GM19193 (cell line): ENCODE data around the gene MTCL1.

ENCODE experiments used
- POLR2A ChIP-seq: IDR thresholded peaks from 4 replicates; pipeline ENCODE4 v1.6.1; 2011; ENCODE audit not compliant: insufficient read depth, insufficient read length; ENCODE audit errors: extremely low read depth

Gene MTCL1

DNA sequence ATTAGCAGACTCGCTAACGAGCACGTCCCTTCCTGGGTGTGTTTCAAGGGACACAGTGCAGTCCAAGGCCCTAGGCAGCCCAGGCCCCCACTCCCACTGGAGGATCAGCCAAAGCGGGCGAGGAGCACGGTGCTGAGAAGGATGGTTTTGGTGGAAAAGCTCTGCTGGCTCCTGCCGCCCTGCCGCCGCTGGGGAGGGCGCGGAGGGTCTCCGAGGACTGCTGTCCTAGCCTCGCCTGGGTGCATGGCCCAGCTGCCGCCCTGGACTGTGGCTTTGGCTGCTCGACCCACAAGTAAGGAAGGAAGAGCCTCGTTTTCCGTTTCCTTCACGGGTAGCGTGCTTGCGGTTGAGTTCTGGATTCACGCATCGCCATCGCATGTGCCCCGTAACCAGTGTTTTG lies 79.9 kb downstream of the MTCL1 start:
- TF ChIP-seq POLR2A, result no peak

DNA sequence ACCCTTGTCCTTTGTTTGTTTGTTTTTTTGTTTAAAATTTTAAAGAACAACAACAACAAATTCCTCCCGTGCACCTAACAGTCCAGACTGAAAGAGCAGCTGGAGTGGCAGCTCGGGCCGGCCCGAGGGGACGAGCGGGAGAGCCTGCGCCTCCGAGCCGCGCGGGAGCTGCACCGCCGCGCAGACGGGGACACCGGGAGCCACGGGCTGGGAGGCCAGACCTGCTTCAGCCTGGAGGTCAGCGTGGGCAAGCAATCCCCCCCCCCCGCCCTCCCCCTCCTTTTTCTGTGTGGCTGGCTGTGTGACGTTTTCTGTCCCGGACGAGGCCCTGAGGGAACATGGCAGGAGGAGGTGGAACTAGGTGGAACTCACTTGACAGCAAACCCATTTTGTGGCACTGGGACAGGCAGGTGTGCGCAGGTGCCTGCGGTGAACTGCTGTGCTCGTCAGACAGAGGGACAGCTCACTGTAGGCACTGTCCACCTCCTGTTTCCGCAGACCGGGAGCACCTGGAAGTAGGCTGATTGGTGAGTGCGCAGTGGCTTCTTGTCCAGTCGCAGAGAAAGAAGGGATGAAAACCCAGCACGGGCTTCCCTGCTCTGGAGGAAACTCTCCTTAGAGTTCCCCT lies 80.6 kb downstream of the MTCL1 start:
- TF ChIP-seq POLR2A, result no peak

GRCh38 chr18:8786483-8787370 lies 81.4 kb downstream of the MTCL1 start:
- TF ChIP-seq POLR2A, result no peak

DNA sequence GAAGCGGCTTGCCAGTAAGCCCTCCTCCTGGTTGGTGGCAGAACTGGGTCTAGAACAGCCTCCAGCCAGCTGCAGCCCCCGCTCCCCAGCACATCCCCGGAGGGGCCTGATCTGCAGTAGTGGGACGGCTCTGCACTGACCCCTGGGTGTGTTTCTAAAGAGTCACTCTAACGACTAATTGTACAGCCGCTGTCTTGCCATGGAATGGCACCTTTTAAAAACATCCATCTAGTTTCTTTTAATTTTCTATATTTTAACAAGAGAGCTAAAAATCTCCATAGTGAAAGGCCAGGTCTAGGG lies 82.0 kb downstream of the MTCL1 start:
- TF ChIP-seq POLR2A, result no peak

DNA sequence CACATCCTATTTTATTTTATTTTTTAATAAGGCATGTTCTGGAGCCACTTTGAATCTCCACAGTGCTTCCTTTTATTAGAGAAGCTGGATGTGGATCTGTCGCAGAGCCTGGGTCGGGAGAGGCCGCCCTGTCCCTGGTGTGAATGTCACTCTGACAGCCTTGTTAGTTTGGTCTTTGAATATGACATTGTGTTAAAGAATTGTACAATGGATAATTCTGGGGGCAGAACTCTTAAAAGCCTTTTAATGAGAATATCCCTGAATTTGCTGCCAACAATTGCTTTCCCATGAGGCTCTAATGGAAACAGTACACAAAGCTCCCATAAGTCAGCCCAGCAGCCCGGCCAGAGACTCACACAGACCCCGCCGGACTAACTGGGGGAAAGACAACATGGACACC lies 82.4 kb downstream of the MTCL1 start:
- TF ChIP-seq POLR2A, result no peak

DNA sequence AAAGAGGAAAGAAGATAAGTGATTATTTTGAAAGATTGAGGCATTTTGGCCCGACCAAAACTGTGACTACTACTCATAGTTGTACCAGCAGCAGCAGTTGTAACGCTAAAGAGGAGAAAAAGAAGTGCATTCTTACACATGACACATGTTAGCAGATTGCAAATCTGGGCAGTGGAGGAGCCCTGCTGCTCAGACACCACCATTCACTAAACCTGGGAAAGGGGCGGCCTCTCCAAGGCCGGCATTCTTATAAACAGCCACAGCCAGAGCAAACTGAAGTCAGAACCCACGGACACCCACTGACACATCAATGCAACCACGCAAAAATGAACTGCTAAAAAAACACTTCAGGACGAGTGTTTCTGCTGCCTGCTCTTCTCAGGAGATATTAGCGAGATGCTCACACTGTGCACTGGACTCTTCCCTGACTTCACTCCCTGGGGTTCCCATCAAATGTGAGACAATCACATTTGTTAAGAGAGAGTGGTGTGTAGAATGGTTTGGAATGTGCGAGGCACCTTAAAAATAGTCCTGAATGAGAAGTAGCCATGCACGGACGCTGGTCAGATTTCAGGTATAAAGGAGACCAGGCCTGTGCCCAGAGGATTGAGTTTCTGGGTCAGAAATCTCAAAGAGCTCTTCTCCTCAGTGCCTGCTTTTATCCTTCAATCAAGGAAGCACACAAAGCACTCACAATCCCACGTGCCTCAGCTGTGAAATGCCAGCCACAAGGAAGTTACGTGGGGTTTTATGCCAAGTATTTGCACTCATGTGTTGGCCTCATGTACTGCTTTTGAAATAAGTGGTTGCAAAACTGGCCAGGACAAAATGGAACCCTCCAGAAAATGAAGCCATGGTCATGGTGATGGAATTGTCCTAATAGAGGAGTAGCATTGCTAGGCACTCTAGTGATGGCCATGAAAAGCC lies 83.4 kb downstream of the MTCL1 start:
- TF ChIP-seq POLR2A, result no peak

DNA sequence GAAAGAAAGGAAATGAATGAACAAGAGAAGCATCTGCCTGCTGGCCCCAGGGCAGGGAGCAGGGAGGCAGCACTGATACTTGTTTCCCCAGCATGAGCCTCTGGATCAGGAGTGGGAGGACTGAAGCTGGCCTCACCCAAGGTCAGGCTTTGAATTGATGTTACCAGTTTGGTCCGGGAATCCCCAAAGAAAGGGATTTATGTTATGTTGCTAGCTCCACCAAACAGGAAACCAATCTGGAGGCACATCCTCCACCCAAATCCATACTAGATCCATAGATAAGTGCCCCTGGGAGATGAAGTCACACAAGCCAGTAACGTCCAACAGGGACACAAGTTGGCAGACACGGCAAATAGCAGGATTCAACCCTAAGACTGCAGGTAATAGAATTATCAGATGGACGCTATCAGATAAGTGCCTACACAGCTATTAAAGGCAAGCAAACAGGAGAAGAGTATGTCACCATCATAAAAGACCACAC lies 85.9 kb downstream of the MTCL1 start:
- TF ChIP-seq POLR2A, result no peak

GRCh38 chr18:8792688-8793316 lies 87.4 kb downstream of the MTCL1 start:
- no peak for TF ChIP-seq POLR2A

DNA sequence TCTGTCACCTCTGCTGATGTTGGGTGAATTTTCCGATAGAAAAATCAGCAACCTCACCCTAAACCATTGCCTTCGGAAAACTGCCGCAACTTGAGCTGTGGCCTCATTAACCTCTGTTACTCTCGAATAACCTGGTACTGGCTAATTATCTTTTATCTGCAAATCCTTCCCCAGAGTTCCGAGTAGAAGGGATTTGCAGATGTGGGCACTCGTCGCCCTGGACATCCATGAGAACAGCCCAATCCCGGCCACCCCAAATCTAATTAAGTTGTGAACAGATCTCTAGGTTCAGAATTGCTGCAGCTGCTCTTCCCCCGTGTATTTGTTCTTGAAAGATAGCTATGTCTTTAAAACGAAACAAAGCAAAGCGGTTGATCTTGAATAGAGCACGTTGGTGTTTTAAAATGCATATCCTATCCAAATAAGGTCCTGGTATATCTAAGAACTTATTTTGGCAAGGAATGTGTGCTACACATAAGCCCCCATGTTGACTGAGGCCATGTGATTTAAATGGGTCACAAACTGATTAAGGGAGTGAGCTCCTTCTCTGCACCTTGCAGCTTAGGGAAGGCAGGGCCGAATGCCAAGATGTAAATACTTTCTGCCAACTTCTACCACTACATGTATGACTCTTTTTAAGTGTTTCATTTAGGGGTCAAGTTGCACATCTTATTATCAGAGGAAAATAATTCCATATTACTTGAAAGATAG lies 88.2 kb downstream of the MTCL1 start:
- no peak for TF ChIP-seq POLR2A

- no peak for TF ChIP-seq POLR2A
Measured at GRCh38 chr18:8794156-8794933, 89.0 kb downstream of the MTCL1 start.

DNA sequence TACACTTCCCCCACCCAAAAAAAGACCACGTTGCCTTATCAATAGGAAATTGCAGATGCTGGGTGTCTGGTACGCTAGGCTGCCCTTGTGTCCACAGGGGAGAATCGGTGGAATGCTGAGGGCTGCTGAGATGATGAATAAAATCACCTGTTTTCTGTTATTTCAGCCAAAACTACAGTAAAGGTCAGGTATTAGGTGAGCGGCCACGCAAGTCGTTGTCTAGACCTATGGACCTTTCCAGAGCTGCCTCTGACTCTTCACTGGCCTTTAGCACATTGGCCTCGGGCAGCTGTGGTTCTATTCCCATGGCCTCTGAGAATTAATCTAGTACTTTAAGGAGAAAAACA lies 89.6 kb downstream of the MTCL1 start:
- no peak for TF ChIP-seq POLR2A

DNA sequence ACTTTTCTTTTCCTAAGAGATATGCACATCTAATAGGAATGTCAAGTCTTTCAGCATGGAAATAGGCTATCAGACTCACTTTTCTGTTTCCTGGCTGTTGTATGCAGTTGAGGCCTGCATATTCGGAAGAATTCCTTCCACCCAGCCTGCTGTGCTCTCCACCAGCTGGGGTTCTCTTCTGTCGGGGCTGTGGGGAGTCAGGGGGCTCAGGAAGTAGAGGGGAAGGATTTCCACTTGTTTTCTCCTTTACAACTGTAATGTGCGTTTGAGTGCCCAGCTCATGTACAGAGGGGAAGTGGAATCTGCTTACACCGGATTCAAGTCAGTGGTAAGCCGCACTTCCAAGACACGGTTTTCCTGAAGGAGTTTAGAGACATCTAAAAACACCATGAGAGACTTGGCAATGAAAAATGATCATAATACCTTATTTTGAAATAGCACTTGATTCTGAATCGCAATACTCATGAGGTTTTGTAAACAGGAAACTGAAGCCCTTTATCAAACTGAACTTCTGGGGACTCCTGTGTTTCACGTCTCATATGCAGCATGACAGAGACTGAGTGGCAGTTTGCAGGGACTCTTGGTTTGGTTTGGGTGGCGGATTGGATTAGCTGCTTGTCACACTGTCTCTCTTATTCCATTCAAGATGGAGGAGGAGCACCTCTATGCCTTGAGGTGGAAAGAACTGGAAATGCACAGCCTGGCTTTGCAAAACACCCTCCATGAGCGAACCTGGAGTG lies 90.4 kb downstream of the MTCL1 start:
- no peak for TF ChIP-seq POLR2A

DNA sequence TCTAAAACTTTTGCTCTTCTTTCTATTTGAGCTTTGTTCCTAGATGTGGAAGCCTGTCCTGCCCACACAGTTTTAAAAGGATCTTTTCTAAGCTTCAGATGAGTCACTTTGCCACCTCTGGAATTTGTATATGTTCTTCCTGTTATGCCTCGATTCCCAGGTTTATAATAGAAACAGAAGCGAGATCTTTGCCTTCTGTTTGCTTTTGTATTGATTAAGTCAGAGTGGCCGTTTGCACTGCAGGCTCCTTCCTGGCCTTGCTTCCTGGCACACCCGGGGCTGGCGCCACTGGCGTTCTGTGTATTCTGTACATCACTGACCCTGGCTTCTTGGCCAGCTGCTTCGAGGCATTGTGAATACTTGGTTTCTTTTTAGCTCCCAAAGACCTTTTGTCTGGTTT lies 91.8 kb downstream of the MTCL1 start:
- no peak for TF ChIP-seq POLR2A
